Measurements from ENCODE around the gene ARFGEF2.
A peak's percentile ranks its signal among the peaks of the same experiment; 100 is the strongest.
"Not testable (repeated sequence)": the region's sequence is repeated elsewhere in the genome, so short reads cannot be mapped to it uniquely, and the experiment has no call there.

ARFGEF2 gene

DNA sequence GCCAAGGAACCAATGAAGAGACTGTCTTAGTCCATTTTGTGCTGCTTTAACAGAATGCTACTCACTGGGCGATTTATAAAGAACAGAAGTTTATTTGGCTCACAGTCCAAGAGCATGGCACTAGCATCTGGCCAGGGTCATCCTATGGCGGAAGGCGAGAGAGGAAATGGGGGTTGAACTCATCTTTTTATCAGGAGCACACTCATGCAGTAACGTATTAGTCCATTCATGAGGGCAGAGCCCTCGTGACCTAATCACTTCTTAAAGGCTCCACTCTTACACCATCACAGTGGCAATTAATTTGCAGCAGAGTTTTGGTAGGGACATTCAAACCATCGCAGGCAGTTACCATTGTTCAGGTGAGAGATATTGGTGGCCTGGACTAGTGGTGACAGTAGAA lies 8.5 kb downstream of the ARFGEF2 start:
- no peak for DNase-seq

DNA sequence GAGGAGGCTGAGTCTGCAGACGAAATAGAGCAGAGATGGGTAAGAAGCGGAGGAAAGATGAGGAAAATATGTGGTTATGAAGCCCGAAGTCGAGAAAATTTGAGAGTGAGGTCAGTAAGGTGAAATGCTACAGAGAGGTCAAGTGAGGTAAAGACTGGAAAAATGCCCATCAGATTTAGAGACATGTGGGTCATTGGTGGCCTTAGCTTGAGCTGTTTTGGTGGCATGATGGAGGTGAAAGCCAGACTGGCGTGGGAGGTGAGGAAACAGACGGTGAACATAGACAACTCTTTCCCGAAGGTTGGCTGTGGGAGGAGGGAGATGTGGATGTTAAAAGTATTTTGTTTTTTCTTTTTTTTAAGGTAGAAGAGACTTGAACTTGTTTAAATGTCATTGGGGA lies 9.4 kb downstream of the ARFGEF2 start:
- DNase-seq = no peak

DNA sequence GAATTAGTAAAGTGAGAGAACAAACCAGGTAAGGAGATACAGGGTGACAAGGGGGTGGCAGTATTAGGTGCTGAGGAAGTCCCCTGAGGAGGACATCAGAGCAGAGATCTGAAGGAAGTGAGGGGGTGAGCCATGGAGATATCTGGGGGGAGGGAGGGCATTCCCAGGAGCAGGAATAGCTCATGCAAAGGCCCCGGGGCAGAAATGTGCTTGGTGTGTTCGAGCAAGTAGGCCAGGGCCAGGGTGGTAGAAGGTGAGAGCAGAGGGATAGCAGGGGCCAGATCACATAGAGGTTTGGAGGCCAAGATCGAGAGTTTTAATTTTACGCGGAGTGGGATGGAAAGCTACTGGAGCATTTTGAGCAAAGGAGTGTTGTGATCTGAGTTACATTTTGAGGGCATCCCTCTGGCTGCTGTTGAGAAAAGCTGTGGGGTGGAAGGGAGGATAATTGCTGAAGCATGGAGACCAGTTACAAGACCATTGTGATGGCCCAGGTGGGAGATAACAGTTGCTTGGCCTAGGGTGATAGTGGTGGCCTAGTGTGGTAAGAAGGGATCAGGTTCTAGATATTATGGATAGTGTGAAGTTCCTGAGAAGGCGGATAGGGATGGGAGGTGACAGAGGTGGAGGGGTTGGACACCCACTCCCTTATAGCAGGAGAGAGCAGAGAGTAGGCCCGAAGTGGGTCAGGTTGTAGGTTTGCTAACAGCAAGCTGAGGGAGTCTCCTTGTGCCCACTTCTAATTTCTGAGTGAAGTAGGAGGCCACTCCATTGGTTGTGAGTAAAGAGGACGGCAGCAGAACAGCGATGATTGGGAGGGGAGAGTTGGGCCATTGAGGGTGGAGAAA lies 10.2 kb downstream of the ARFGEF2 start:
- no peak for DNase-seq

DNA sequence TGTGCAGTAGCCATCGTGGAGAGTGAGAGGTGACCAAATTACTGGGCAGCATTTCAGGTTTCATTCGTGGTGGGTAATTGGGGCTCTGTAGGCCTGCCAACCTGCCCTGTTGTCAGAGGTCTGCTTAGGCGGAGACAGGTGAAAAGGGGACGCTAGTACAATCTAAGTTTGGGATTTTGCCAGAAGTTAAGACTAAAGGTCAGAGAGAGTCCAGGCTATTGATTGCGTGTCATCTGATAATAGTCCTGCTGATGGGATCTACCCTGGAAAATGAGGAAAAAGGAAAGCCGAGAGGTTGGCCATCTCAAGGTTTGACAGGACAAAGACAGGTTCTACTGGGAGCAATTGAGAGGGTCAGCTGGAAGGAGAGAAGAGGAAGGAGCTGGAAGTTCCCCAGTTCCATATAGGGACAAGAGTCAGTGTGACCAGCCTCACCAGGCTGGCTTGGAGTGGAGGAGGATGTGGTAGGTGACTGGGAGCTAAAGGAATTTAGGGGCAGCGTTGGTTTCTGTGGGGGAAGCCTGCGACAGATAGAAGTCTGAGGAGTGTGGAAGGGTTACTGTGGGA lies 10.9 kb downstream of the ARFGEF2 start:
- peak; percentile 87 for DNase-seq

DNA sequence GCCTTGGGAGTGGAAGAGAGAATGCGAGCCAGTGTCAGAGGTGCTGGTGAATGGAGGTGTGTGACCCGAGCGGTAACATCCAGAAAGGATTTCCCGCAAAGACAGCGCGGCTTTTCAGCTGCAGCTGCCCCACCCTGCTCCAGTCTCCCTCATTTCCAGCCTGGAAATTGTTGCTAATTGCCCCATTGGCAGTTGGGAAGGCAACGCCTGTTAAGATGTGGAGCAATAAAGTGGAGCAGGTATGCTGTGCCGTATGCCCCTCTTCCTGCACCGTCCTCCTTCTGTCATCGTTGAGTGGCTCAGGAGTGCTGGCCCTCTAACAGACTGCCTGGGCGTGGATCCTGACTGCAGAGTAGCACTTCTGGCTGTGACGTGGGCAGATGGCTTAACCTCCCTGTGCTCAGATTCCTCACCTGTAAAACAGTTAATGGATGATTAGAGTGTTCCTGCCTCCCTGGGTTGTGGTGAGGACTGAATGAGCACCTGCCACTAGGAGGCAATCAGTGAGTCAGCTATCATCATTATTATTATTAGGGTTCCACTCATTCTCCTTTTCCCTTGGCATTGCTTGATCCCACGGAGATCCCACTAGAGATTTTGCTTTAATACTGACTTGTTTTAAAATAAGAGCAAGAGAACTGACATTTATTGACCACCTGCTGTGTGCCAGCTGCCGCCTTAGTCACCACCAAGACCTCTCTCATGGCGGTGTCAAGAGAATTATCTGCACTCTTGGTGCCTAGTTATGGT lies 11.7 kb downstream of the ARFGEF2 start:
- DNase-seq = no peak

DNA sequence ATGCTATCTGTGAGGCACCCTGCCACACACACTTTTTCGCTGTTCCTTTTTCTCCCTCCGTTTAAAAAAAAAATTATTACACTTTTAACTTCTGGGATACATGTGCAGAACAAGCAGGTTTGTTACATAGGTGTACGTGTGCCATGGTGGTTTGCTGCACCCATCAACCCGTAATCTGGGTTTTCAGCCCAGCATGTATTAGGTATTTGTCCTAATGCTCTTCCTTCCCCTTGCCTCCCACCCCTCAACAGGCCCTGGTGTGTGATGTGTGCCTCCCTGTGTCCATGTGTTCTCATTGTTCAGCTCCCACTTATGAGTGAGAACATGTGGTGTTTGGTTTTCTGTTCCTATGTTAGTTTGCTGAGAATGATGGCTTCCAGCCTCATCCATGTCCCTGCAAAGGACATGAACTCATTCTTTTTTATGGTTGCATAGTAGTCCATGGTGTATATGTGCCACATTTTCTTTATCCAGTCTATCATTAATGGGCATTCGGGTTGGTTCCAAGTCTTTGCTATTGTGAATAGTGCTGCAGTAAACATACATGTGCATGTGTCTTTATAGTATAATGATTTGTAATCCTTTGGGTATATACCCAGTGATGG lies 12.9 kb downstream of the ARFGEF2 start:
- not testable (repeated sequence) for DNase-seq

DNA sequence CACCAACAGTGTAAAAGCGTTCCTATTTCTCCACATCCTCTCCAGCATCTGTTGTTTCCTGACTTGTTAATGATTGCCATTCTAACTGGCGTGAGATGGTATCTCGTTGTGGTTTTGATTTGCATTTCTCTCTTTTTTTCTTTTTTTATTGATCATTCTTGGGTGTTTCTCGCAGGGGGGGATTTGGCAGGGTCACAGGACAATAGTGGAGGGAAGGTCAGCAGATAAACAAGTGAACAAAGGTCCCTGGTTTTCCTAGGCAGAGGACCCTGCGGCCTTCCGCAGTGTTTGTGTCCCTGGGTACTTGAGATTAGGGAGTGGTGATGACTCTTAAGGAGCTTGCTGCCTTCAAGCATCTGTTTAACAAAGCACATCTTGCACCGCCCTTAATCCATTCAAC lies 13.5 kb downstream of the ARFGEF2 start:
- not testable (repeated sequence) for DNase-seq

DNA sequence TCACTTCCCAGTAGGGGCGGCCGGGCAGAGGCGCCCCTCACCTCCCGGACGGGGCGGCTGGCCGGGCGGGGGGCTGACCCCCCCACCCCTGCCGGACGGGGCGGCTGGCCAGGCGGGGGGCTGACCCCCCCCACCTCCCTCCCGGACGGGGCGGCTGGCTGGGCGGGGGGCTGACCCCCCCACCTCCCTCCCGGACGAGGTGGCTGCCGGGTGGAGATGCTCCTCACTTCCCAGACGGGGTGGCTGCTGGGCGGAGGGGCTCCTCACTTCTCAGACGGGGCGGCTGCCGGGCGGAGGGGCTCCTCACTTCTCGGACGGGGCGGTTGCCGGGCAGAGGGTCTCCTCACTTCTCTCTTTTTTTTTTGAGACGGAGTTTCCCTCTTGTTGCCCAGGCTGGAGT lies 14.7 kb downstream of the ARFGEF2 start:
- not testable (repeated sequence) for DNase-seq

DNA sequence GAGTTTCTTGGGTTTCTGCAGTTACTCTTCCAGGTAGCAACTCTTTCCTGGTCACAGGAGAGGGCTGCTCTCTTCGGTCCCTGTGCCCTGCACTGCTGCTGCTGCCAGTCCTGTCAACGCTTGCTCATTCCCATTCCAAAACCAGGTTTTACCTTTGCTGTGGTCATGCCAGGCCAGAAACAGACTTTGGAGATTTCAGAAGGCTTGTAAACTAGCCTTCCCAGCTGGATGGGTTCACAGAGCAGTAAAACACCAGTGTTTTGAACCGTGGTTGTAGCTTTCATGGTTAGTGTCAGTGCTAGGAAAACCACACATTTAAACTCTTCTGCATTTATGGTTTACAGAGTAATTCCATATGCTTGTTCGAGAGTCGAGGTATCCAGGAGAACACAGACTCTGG lies 16.2 kb downstream of the ARFGEF2 start:
- no peak for DNase-seq

DNA sequence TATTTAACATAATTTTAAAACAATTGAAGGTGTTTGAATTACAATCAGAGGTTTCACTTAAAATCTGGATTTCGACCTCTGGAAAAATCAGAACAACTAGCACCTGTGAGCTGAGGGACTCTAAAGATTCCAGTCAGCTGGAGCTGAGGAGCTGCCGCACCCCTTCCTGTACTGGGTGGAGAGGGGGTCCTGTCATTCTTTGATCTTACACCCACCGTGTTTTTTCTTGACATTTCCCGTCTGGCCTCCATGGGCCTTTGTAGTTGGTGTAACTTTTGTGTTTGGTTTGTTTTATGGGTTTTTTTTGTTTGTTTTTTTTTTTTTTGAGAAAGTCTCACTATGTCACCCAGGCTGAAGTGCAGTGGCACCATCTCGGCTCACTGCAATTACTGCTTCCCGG lies 17.2 kb downstream of the ARFGEF2 start:
- DNase-seq = no peak

DNA sequence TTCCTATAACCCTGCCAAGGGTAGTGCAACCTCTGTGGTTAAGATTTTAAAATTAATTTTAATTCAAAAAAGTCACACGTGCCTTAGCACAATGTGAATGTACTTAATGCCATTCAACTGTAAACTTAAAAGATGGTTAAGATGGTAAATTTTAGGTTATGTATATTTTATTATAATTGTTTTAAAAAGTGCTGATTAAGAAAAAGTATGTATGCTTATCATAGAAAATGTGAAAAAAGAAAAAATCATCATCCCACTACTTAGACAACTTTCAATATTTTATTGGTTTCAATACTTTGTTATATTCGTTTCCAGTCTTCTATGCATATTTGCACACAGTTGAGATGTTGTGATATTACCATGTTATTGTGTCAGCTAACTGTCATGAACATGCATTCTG lies 18.7 kb downstream of the ARFGEF2 start:
- DNase-seq = no peak

DNA sequence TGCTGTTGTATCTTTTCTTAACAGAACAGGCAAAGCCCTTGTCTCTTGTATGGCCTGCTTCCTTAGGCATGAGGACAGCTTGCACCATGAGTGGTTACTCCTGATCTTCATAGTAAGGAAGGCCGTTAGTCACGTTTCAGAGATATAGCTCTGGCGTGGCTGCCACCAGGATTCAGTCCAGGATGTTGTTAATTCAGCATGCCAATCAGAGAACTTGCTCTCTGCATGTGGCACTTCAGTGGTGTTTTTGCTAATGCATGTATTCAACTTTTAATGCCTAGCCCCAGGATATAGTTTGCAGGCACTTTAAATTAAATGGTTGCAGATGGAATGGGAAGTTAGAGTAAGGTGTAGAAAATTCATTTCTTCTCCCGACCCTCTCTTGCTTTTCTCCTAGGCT lies 20.0 kb downstream of the ARFGEF2 start:
- DNase-seq = no peak

DNA sequence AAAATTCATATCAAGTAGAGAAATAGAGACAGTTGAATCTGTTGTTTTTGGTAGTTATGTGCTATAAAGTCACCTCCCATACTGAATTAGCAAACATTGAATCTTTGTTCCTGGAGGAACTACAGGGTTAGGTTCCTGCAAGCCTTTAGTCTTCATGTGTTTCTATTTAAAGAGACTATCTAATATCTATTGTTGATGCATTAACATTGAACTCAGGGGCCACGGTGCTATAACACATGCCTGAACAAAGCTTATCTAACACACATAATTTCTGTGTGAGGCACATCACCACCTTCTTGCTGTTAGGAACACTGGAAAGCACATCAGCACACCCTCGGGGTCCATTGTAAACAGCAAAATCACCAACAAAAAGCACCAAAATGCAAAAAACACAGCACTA lies 21.2 kb downstream of the ARFGEF2 start:
- DNase-seq = no peak

DNA sequence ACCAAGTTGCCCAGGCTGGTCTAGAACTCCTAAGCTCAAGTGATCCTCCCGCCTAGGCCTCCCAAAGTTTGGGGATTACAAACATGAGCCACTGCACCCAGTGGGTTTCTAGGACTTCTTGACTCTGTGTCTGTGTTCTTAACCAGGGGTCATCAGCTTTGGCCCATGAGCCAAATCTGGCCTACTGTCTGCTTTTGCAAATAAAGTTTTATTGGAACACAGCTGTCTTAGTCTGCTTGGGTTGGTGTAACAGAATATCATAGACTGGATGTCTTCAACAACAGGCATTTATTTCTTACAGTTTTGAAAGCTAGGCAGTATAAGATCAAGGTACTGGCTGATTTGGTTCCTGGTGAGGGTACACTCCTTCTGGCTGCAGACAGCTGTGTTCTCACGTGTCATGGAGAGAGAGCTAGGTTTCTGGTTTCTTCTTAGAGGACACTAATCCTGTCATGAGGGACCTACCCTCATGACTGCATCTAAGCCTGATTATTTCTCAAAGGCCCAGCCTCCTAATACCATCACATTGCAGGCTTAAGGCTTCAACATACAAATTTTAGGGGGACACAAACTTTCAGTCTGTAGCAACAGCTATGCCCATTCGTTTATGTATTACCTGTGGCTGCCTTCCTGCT lies 23.3 kb downstream of the ARFGEF2 start:
- no peak for DNase-seq

DNA sequence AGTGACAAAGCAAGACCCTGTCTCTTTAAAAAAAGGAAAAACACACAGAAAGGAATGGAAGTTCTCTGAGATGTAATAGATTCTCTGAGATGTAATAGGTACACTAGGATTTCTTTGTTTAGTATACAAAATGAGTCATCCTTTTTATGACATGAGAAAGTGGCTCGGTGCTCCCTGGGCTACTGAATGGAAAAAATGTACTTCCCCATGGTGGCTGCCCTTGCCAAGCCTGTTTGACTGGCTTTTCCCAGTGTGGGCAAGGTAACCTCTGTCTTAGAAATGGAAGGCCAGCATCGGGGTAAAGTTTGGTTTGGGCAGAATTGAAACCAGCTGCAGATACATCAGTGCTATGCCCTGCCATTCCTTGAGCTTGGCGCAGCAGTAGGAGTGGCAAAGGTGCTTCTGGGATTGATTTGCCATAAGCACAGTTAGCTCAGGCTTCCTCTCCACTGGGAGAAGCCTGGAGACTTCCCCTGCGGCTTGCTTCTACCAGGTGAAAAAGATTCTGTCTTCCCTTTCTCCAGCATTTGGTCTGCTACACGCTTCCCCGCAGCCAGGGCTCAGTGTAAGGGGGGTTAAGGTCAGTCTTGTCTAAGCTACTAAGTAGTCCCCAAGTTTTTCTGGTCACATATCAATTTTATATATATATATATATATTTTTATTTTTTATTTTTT lies 24.5 kb downstream of the ARFGEF2 start:
- peak; percentile 31 for DNase-seq

DNA sequence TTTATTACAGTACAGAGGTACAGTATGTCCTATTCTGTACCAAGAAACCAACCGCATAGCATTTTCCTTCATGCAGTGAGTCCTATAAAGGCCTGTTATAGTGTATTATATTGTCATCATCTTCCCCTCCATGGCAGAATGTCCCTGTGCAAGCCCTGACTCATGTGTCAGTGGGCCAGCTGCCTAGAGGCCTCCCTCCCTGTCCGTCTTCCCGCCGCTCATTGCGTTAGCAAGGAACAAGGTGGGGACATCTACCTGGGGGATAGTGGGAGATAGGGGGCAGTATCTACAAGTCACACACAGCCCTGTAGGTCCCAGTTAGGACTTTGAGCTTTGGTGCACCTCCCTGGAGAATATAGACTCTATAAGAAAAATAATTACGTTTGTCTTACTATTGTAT lies 27.1 kb downstream of the ARFGEF2 start:
- DNase-seq = no peak

DNA sequence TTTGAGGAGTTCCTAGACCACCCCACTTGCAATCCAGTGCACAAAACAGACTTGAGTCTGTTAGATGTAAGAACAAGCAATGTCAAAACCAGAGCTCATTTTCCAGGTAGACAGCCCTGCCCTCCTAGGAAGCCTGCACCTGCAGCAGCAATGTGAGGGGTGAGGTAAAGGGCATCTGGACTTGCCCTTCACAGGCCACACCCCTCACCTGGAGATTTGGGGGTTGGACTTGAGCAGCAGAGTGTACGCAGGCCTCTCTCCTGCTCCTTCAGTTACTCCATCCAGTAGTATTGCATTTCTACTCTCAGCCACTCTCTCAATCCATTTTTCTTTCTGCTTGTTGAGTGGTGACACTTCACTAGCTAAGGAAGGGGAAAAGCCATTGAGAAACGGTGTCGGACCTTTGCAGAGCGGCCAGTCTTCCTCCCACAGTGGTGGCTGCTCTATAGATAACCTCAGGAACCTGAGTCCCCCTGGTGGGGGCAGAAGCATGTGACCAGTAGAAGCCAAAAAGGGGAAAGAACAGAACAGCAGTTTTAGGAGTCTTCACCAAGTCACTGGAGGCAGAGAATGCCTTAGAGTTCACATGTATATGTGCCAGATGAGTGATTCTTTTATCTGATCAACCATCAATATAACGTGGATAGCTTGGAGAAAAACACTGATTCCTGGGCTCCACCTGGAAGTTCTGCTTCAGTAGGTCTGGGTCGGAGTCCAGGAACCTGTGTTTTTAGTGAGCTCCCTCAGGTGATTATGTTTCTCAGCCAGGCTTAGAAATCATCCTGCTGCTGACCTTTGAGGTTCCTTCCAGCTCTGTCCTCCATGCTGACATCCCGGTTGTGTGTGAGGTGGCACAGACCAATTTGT lies 28.0 kb downstream of the ARFGEF2 start:
- DNase-seq = no peak

DNA sequence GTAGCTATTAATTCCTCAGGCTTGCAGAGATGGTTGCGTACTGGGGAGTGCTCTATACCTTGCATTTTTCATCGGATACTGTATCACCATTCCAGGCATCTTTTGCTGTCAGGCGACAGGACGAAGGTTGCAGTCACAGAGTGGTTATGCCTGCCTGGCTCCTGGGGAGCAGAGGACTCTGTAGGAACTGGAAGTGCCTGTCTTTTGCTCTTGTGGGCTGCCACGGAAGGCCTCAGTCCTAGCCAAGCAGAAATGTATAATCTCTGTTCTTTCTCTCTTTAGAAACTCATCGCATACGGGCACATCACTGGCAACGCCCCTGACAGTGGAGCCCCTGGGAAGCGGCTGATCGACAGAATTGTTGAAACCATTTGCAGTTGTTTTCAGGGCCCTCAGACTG lies 29.5 kb downstream of the ARFGEF2 start:
- no peak for DNase-seq

DNA sequence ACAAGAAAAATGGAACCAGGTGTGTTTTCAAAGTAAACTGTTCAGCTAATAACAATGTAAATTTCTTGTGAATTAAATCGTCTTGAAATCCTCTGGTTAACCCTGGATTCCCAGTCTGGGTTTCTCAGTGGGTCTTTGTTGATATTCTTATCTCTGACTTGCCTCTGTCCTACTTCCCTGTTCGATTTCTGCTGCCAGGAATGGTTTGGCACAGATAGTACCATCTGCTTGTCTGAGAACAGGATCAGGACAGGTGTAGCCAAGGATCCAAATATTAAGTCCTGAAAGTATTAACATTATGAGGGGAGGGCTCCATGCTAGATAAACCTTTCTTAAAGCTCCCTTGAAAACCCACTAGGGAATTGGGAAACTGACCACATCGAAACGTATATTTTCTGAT lies 30.1 kb downstream of the ARFGEF2 start:
- no peak for DNase-seq

DNA sequence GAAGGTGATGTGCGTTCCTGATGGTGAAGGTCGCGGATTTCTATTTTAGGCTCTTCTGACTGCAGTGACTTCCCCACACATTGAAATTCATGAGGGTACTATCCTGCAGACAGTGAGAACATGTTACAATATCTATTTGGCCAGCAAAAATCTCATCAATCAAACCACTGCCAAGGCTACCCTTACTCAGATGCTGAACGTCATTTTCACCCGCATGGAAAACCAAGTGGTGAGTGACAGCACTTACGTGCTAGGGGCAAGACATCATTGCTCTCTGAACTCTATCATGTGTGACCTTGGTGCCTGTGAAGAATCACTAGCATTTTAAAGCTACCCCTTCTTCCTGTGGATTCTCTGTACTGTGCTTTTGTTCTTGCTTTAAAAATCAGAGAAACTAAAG lies 31.1 kb downstream of the ARFGEF2 start:
- DNase-seq = no peak

DNA sequence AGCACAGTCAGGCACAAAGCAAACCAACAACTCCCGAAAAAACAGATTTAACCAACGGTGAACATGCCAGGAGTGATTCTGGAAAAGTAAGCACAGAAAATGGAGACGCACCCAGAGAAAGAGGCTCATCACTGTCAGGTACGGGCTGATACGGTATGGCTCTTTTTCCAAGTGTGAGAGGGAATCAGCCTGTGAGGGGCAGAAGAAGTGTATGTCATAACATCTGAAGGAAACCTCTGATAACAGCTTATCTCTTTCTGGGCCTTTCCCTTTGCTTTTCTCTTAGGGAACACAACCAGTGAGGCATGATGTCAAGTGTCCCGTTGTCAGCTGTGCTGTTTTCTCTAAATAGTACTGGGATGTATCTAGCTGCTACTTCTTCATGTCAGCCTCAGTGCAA lies 32.1 kb downstream of the ARFGEF2 start:
- DNase-seq = no peak

DNA sequence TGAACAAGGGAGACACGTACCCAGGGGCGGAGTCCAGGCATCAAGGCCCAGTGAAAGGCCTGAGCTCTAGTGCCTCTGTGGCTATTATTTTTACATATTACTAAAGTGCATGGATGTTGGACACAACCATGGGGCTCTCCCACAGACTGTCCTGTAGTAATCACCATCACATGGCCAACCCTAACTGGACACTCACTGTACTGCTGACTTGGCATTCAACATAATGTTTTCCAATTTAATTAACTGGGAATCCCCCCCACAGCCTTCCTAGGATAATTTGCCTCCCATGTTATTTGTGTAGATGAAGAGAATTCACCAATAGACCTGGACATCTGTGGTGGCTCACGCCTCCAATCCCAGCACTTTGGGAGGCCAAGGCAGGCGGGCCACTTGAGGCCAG lies 34.5 kb downstream of the ARFGEF2 start:
- no peak for DNase-seq

All from EL (cell line).